Measurements from ENCODE around the gene CMTM8. TPM values are rescaled to one million over a fixed set of nuclear protein-coding genes. Genes with fewer than 3 reads are reported as not detected.

The CMTM8 gene
- total RNA-seq, 1 donor from 2014 or later, result 5.7 TPM

DNA sequence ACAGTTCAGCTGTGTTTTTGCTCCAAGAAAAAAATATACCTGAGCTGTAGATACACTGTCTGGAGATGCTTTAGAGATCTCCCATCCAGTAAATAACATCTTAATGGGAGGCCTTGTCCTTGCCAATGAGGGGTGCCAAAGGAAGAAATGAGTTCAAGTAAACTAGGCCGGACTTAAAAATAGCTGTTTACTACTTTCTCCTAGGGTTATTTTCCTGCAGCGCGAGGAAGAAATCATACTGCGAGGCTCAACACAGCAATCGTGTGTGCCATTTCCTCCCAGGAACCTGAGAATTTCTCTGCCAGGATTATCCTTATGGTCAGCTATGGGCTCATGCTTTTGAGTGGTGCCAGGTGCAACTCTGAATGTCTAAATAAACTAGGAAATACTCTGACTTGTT lies 71.9 kb downstream of the CMTM8 start:
- no peaks in the 10 kb centered on the region for H3K9me3 ChIP-seq (replicated peaks)
- H3K4me1 ChIP-seq, result peaks cover 43% of the 10 kb centered on the region
- no peak for DNase-seq
- no peak overlapping the region for H3K4me3 ChIP-seq
- no peaks in the 10 kb centered on the region for H3K27me3 ChIP-seq (ENCODE audit: low read depth)
- intact Hi-C loops (cut with micrococcal nuclease), result no loop called here
- TF ChIP-seq CTCF (IDR thresholded peaks at IDR 0.05; ENCODE audit: borderline replicate concordance), result no peak
- no peaks in the 10 kb centered on the region for H3K36me3 ChIP-seq
- H3K27ac ChIP-seq (replicated peaks), result no peak overlapping the region

- no peak for DNase-seq
- no peaks in the 10 kb centered on the region for H3K9me3 ChIP-seq (replicated peaks)
- intact Hi-C loops (cut with micrococcal nuclease), result no loop called here
- H3K27ac ChIP-seq (replicated peaks), result no peak overlapping the region
- no peak for TF ChIP-seq CTCF (IDR thresholded peaks at IDR 0.05; ENCODE audit: borderline replicate concordance)
- no peaks in the 10 kb centered on the region for H3K27me3 ChIP-seq (ENCODE audit: low read depth)
- no peaks in the 10 kb centered on the region for H3K36me3 ChIP-seq
- no peak overlapping the region for H3K4me3 ChIP-seq
- H3K4me1 ChIP-seq, result peaks cover 41% of the 10 kb centered on the region
These were observed 72.7 kb downstream of the CMTM8 start for GRCh38 chr3:32310918-32311839.

DNA sequence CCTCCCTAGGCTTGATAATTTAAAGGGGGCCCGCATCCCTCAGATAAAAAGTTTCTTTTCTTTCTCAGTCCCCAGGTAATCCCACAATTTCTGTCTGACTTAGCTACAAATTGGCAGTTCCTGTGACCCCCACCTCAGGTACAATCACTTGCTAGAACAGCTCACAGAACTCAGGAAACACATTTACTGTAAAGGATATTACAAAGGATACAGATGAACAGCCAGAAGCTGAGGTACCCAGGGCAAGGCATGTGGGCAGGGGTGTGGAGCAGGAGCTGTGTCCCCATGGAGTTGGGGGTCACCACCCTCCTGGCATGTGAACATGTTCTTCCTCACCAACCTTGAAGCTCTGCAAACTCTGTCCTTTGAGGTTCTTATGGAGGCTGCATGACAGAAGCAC lies 73.8 kb downstream of the CMTM8 start:
- no peak for DNase-seq
- Histone ChIP-seq H3K36me3 (no peaks in the 10 kb centered on the region), H3K4me3 (no peak overlapping the region), H3K9me3 (replicated peaks) (no peaks in the 10 kb centered on the region), H3K4me1 (peaks cover 48% of the 10 kb centered on the region), H3K27me3 (ENCODE audit: low read depth) (no peaks in the 10 kb centered on the region), H3K27ac (replicated peaks) (no peak overlapping the region)
- intact Hi-C loops (cut with micrococcal nuclease), result no loop called here
- no peak for TF ChIP-seq CTCF (IDR thresholded peaks at IDR 0.05; ENCODE audit: borderline replicate concordance)

GRCh38 chr3:32313169-32313568 lies 74.7 kb downstream of the CMTM8 start:
- no peak overlapping the region for H3K27ac ChIP-seq (replicated peaks)
- no peak for DNase-seq
- no peaks in the 10 kb centered on the region for H3K27me3 ChIP-seq (ENCODE audit: low read depth)
- no peaks in the 10 kb centered on the region for H3K36me3 ChIP-seq
- TF ChIP-seq CTCF (IDR thresholded peaks at IDR 0.05; ENCODE audit: borderline replicate concordance), result no peak
- intact Hi-C loops (cut with micrococcal nuclease), result no loop called here
- H3K4me3 ChIP-seq, result no peak overlapping the region
- peaks cover 48% of the 10 kb centered on the region for H3K4me1 ChIP-seq
- no peaks in the 10 kb centered on the region for H3K9me3 ChIP-seq (replicated peaks)

DNA sequence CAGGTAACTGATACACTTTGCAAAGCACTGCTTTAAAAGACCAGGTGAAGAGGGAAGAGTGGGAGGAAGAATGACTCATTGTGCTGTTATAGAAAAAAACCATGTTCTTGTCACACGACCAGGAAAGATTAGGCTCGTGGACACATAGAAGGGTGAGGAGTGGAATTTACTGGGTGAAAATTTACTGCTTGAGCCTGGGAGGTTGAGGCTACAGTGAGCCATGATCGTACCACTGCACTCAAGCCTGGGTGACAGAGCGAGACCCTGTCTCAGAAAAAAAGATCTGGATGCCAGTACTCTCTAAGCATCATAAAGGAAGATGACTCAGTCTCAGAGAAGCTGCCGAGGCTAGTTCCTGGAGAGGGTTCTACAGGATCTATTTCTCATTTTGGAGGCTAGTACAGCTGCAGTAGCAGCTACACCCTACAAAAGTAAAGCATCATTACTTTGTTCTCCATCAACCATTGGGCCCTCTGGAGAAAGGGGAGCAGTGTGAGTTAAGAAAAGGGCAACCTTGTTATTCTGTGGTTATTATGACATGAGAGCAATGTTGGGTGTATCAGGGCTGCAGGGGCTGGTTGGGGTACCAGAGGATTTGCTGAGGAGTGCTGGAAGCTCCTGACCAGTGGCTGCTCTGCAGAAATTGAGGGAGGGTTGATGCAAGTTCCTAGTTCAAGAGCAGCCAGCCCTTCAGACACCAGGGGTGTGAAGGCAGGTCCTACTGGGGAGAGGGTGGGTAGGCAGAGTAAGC lies 75.4 kb downstream of the CMTM8 start:
- intact Hi-C loops (cut with micrococcal nuclease), result no loop called here
- Histone ChIP-seq H3K36me3 (no peaks in the 10 kb centered on the region), H3K27me3 (ENCODE audit: low read depth) (no peaks in the 10 kb centered on the region), H3K4me1 (peaks cover 48% of the 10 kb centered on the region), H3K27ac (replicated peaks) (no peak overlapping the region), H3K9me3 (replicated peaks) (no peaks in the 10 kb centered on the region), H3K4me3 (no peak overlapping the region)
- DNase-seq, result no peak
- TF ChIP-seq CTCF (IDR thresholded peaks at IDR 0.05; ENCODE audit: borderline replicate concordance), result no peak

Measured in left ventricle myocardium inferior (tissue), 1 donor.